ENCODE results near the gene C1orf74.

DNA sequence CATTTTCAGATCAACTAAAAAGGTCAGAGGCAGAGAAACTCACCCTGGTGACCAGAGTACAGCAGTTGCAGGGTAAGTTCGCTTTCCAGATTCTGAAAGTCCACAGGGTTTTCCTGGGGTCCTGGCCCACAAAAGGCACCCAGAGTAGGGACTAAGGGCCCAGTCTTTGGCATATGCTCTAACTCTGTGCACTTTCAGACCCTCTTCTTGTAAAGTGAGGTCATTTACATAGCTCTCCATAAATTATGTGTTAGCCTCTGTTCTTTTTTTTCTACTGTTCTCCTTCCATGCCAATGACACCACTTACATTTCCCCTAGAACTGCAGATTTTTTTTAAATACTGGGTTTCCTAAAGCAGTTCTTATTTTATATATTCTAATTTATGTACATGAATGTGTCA is 6.3 kb downstream of the C1orf74 start:
- TF ChIP-seq EZH2 (IDR thresholded peaks at IDR 0.05; ENCODE audit: borderline replicate concordance, low read depth, low read length, severe bottlenecking) (no peak), CTCF (IDR thresholded peaks at IDR 0.05; ENCODE audit: extremely low read depth in 1 of 2, insufficient read depth in 1 of 2, low read depth in 1 of 2, low read length in 2 of 2) (no peak), POLR2A (IDR thresholded peaks at IDR 0.05; ENCODE audit: low read depth, low read length) (no peak), POLR2AphosphoS5 (IDR thresholded peaks at IDR 0.05; ENCODE audit: insufficient read depth, low read depth, low read length) (no peak), GATA2 (IDR thresholded peaks at IDR 0.05; ENCODE audit: insufficient read depth, insufficient read length, low read depth, low read length) (no peak), JUN (IDR thresholded peaks at IDR 0.05; ENCODE audit: borderline replicate concordance, insufficient read depth, insufficient read length, low read depth) (no peak)
